Renal cortical epithelial cell (primary cell): ENCODE measurements around the gene ZDHHC16. TPM values are rescaled to one million over a fixed set of nuclear protein-coding genes. Genes with fewer than 3 reads are reported as not detected.

Experiments
- DNase-seq: peaks from one replicate; pipeline ENCODE4 v3.0.0-alpha.2; 2011; ENCODE audit warnings: low read depth
- total RNA-seq: library from RNA; depleted of rRNA; stranded (reverse); fragments of >200 nt; gene quantifications from 2 replicates; pipeline ENCODE4 v1.2.3, GENCODE V29; 2014

Gene ZDHHC16
- total RNA-seq, 1 donor from 2014 or later = 30.2 TPM

DNA sequence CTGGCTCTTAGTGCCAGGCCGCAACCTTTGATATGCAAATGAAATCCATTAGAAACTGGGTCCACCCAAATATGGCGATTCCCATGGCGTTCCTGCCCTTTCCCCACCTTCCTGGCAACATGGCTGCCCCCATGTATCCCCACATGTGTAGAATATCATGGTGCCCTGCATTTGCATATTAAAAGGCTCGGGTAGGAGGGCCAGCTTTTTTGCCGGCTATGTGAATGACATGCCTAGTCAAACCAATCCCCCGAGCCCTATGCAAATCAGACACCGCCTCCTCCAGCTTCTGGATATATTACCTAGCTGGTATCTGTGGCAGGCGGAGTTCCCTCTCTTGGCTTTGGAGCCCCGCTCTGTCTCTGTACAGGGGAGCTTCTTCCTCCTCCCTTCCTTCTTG is 34.0 kb downstream of the ZDHHC16 start:
- no peak for DNase-seq

DNA sequence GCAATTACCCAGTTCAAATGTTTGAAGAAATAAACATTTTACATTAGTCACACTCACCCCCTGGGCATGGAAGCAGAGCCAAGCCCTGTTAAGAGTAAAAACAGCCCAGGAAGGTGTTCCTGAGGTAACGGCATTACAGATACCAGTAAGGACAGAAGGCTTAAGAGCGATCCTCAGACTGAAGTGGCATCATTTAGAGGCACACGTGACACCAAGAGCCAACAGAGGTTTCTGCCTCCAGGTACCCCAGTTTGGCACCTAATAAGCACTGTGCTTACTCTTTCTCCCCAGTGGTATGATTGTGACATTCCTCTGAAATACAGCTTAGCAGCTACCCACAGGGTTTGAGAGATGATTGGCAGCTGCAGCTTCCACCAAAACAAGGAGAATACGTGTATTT is 35.1 kb downstream of the ZDHHC16 start:
- DNase-seq = peak; percentile 68

DNA sequence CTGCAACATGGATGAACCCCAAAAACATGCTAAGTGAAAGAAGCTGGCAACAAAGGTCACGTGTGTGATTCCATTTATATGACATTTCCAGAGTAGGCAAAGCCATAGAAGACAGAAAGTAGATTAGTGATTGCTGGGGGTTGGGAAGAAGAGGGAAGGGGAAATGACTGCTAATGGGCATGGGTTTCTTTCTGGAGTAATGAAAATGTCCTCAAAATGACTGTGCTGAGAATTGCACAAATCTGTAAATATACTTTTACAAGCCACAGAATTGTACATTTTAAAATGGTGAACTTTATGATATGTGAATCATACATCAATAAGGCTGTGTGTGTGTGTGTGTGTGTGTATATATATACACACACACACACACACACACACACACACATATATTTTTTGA is 36.4 kb downstream of the ZDHHC16 start:
- DNase-seq = no peak

DNA sequence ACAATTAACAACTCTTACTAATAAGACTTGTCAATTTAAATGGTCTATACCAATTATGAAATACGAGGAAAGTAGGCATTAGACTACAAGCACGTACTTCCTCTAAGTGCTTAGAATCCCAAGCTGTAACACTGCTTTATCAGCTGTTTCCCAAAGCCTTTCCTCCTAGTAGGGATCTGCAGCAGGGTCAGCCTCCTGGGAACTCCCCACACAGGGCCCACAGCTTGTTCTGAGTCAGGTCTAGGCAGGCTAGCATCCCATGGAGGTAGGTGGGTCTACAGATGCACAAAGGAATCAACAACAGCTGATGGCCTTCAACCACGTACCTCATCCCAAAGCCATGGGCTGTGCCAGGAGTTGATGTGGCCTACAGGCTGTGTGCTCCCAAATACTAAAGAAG is 37.5 kb downstream of the ZDHHC16 start:
- no peak for DNase-seq

DNA sequence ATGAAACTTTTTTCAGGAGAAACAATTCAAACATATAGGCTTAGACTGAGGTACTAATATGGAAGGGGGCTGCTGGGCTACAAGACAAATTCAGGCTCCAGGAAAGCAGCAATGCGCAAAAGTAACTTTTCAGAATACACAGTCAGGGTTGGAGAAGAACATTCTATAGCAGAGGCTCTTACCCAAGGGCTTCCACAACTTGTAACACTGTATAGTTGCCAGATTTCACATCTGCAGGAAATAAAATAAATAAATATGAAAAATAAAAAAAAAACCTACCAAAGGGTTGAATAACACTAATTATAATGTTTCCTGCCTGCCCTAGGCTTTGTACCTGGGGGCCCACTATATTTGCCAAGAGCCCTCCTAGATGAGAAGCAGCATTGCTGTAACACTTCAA is 37.9 kb downstream of the ZDHHC16 start:
- DNase-seq = no peak

DNA sequence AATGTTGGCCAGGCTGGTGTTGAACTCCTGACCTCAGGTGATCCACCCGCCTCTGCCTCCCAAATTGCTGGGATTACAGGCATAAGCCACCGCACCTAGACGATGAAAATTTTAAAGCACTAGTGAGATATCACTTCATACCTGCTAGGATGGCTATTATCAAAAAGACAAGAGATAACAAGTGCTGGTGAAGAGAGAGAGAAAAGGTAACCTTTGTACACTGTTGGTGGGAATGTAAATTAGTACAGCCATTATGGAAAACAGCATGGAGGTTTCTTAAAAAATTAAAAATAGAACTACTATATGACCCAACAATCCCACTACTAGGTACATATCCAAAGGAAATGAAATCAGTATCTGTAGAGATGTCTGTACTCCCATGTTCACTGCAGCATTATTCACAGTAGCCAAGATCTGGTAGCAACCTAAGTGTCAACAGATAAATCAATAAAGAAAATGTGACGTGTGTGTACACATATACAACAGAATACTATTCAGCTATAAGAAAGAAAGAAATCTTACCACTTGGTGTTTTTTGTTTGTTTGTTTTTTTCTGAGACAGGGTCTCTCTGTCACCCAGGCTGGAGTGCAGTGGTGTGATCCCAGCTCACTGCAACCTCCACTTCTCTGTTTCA is 39.8 kb downstream of the ZDHHC16 start:
- no peak for DNase-seq

DNA sequence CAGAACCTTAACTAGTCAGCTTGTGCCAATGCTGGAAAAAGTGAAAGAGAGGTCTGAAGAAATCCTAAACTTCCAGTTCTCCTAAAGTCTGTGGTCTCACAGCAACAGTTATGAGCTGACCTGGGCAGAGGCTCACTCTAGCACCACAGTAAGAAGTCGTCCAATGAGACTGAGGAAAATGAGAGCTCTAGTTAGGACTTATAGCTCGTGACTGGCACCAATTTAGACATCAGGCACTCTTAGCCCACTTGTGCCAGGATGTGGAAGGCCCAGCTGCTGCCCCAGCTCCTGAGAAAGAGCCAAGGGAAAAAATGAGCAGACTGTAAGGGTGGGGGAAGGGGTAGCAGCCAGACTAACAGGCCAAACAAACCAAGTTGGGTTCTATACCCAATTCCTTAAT is 44.6 kb downstream of the ZDHHC16 start:
- DNase-seq = no peak

DNA sequence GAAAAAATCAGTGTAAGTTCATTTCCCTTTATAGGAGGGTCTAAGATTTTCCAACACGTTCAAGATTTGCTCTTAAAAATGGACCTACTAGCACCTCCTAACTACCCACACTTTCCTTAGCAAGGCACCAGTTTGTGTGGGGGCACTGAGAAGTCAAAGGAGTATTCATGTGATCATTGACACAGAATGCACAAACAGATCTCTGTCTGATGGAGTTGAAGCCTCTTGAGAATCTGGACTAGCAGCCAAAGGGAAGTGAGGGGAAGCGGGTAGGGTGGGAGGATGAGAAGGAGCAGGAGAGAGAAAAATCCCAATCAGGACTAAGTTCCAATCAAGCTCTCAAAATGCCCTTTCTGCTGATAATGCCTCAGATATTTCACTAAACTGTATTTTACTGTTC is 48.2 kb downstream of the ZDHHC16 start:
- no peak for DNase-seq

DNA sequence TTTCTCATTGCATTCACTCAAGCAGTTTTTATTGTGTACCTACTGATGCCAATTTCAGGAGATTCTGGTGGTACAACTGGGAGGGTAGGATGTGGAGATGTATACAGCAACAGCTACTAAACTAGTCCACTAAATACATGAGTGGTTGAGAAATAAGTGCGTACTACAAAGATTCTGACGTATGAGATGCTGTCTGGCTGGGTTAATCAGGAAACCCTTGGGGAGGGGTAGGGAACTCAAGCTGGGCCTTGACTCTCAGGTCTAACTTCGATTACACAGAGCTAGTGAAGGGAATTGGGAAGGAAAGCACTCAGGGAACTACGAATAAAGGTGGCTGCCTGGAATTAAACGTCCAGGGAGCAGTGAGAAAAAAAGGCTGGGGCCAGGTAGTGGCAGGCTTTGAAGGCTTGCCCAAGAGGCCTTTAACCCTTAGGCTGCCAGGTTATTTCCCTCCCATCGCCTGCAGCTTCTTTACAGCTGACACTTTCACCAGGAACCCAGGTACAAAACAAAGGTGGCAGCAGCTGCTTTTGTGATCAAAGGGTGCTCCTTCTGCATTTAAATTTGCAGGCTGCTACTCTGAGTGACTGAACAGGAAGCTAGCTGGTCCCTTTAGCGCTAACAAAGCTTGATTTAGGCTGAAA is 49.0 kb downstream of the ZDHHC16 start:
- no peak for DNase-seq

DNA sequence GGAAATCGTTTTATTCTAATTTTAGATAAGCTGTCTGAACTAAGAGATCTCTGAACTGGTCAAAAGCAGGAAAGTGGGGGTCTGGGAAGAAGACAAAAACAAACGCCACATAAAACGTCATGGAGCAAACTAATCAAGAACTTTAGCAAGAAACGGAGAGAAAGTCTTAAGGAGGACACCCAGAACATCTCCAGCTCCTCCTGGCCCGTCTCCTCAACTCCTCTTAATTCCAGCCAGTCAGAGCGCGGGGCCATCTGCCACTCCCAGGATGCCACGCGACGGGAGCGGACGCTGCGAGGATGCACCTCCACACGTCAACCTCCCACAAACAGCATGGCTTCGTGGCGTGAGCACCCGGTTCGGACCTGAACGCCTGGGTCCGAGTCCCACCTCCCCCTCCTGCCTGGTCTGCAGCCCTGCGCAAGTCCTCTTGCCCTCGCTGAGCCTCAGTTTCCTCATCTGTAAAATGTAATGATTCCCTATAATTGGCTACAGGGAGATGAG is 51.6 kb downstream of the ZDHHC16 start:
- DNase-seq = no peak

DNA sequence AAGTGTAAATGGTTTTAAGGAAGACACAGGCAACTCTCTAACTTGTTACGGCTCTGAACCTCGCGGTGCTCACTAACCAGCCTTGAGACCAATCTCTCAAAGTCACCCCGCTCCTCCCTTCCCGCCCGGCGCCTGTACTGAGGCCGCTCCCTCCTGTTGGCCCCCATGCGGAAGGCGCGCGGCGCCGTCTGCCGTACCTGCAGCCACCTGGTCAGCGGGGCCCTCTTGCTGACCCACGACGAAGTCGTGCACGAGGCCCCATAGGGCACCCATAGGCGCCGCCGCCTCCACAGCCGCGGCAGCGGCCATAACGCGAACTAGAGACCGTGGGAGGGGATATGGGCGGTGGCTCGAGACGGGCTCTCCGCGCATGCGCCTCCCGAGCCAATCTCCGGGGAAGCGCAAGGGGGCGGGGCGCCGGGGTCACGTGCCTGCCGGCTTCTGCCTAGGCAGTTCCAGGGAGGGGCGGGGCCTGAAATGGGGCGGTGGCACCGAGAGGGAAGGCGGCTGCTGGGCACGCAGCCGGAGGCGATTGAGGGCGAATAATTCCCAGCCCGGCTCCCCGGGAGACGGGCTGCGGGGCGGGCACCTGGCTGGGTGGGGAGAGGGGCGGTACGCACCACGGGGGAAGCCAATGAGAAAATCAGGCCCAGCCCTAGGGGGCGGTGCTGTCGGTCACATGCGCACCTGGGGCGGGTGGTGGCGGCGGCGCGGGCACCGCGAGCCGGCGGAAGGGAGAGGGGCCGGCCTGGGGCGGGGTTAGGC is 52.3 kb downstream of the ZDHHC16 start, which contains the start of gene MMS19:
Gene MMS19, minus strand, starts transcription at position 347 of the 765 bp plus-strand sequence. Its CDS starts 38 bp downstream, at position 309.
- peak; percentile 90 for DNase-seq

DNA sequence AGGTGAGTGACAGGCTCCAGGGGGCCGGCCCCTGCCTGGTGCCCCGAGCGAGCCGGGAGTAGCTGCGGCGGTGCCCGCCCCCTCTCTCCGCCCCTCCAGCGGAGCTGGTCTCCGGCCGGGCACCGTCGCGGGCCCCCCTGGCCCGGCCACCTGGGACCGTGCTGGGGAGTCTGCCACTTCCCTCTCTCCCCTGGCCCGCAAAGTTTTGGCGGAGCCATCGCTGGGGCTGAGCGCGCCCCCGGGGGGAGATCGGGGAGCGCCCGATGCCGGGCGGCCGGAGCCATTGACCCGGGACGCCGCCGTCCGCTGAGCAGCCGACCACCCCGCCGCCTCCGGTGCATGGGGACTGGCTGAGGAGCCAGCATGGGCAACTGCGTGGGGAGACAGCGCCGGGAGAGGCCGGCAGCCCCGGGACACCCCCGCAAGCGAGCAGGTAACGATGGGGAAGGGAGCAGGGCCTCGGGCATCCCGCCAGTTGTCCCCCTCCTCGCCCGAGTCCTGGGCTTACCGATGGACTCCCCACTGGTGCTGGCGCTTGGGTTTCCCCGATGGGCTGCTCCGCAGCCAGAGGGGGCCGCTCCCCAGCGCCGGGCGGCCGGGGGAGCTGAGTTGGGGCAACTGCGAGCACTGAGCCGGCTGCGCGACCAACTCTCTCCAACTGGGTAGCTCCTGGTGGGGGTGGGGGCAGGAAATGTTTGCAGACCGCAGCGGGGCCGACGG is 53.0 kb downstream of the ZDHHC16 start, which contains the start of gene UBTD1:
Gene UBTD1, plus strand, starts transcription at position 84 of the 720 bp plus-strand sequence. Its CDS starts 280 bp downstream, at position 364.
- DNase-seq = no peak

DNA sequence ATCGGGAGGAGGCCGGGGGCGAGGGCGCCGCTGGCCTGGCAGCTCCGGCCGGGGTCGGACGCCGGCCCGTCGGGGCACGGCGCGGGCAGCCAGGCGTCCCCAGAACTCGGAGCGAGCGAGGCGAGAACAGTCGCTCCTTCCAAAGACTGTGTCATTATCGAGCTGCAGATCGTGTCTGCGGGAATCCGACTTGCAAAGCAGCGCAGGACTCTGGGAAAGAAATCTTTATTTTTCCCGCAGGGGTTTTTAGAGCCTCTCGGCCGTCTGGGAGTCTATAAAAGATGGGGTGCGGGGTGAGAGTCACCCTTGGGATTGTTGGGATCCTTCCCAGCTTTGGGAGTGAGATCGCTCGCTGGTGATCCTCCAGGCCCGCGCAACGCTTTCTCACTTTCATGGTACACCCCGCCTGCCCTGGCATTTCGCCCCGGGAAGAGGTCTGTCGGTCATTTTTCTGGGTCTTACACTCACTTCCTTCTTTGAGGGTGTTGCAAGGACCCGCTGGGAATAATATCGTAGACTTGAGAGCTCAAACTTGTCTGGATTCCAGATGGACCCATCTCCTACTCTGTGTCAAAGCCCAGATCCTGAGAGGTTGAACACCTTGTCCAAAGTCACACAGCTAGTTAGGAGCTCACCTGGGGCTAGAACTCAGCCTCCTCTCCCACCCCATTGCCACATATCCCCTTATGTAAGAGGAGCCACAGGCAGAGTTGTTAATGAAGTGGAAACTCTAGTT is 53.8 kb downstream of the ZDHHC16 start:
- no peak for DNase-seq

DNA sequence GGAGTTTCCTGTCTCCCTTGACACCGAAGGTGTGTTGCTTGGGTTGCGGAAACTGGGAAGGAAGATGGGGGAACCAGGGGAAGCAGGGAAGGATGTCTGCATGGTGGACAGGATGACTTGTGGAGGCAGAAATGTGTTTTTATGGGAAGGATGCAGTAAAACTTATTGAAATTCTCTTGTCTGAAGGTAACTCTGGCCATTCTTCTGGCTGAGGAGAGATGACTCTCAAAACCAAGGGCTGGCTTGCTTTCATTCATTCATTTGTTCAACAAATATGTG is 54.3 kb downstream of the ZDHHC16 start:
- no peak for DNase-seq

DNA sequence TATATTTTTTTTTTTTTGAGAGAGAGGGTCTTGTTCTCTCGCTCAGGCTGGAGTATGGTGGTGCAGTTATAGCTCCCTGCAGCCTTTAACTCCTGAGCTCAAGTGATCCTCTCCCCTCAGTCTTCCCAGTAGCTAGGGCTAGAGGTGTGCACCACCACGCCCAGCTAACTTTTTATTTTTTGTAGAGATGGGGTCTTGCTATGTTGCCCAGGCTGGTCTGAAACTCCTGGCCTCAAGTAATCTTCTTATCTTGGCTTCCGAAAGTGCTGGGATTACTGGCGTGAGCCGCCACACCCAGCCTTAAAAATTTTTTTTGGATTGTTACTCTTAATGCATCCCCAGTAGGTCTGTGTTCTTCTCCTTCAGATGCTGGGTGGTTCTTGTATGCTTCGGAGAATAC is 56.9 kb downstream of the ZDHHC16 start:
- no peak for DNase-seq

DNA sequence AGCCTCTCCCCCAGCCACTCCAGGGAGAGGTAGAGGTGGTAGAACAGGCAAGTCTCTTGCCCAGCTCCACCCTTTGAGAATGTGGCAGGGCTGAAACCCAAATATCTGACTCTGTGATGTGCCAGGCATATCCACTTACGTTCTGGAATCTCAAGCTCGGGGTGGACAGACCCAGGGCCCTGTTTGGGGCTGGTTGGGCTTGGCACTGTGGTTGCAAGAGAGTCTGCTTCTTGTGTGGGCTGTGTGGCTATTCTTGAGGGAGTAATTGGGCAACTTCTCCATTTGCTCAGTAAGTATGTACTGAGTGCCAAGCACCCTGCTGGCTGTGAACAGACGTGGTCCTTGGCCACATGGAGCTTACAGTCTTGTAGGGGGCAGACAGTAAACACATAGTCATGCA is 57.4 kb downstream of the ZDHHC16 start:
- no peak for DNase-seq

DNA sequence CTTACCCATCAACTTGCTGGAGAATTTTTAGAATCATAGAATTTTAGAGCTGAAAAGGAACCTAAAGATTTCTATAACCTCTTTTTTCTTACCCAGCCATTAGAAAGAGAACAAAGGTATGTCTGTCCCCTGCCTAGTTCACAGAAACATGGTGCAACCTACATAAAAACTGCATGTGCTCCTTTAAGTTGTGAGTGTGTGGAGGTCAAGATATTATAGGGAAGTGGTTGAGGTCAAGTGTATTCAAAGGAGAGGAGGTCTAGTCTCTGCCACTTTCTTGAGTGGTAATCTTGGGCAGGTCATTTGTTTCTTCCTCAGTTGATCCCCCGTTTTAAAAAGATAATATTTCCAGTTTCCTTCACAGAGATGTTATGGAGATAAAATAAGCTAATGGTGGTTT is 59.2 kb downstream of the ZDHHC16 start:
- DNase-seq = no peak

DNA sequence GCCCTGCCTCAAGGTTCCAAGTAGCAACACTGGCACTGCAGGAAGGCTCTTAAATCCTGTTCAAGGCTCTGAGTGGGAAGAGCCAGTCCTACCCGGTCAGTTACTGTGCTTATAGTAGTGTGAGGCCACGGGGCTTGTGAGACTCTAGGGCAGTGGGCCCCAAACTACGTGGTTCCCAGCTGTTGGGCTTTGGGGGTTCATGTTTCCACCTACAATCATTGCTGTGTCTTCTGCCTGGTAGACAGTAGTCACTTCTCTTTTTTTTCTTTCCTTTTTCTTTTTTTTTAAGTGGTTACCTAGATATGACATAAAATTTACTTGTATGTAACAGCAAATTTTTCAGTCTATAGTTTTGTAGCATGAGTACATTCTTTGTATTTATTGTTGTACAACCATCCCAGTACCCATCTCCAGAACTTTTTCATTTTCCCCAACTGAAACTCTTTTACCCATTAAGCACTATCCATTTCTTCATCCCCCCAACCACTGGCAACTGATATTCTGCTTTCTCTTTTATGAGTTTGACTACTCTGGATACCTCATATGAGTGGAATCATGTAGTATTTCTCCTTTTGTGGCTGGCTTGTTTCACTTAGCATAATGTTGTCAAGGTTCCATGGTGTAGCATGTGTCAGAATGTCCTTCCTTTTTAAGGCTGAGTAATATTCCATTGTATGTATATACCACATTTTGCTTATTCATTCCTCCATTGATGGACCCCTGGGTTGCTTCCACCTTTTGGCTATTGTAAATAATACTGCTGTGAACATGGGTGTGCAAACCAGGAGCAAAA is 60.4 kb downstream of the ZDHHC16 start:
- no peak for DNase-seq
